Calu3 (cell line): ENCODE data around the gene LRRFIP1. TPM values are rescaled to one million over a fixed set of nuclear protein-coding genes. Genes with fewer than 3 reads are reported as not detected.

Experiments
- BruUV-seq: library from RNA; stranded (reverse); fragments of 400-500 nt; replicated peaks from 2 replicates; lab custom pipeline; 2021; lab: Mats Ljungman, UMichigan
- CTCF ChIA-PET: fragments of 300-600 bp; sonication (Branson Sonifier 250); formaldehyde crosslinking; loops from one replicate; lab custom pipeline; 2022; ENCODE audit warnings: antibody characterized with exemption; lab: Charles Lee
- DNase-seq: peaks from one replicate; pipeline ENCODE4 v3.0.0; 2022
- H3K27ac Mint-ChIP-seq: one replicate; pipeline ENCODE4 v1.8.0; 2022; ENCODE audit warnings: mixed read lengths; ENCODE audit not compliant: unreplicated experiment
- H3K27me3 Mint-ChIP-seq: one replicate; pipeline ENCODE4 v1.8.0; 2022; ENCODE audit warnings: mixed read lengths; ENCODE audit not compliant: unreplicated experiment
- H3K36me3 Mint-ChIP-seq: one replicate; pipeline ENCODE4 v1.8.0; 2022; ENCODE audit warnings: mild to moderate bottlenecking, moderate library complexity, mixed read lengths; ENCODE audit not compliant: insufficient read depth, unreplicated experiment
- H3K4me1 Mint-ChIP-seq: one replicate; pipeline ENCODE4 v1.8.0; 2022; ENCODE audit warnings: mild to moderate bottlenecking, low read depth, mixed read lengths; ENCODE audit not compliant: unreplicated experiment
- H3K4me3 Mint-ChIP-seq: one replicate; pipeline ENCODE4 v1.8.0; 2022; ENCODE audit warnings: mild to moderate bottlenecking, low read depth, moderate library complexity, mixed read lengths; ENCODE audit not compliant: unreplicated experiment
- H3K9me3 Mint-ChIP-seq: one replicate; pipeline ENCODE4 v1.8.0; 2022; ENCODE audit warnings: low read depth, mixed read lengths; ENCODE audit not compliant: unreplicated experiment
- intact Hi-C: fragments of 100-400 bp; cut with micrococcal nuclease; formaldehyde crosslinking; loops from one replicate; pipeline ENCODE4 v1.10.0; 2022; ENCODE audit not compliant: unreplicated experiment
- total RNA-seq: library from RNA; stranded (reverse); gene quantifications from 2 replicates; pipeline ENCODE4 v1.2.3, GENCODE V29; 2022
- TF ChIP-seq, protein P1 (sequence below): fragments of 200-600 bp; IDR thresholded peaks from one replicate; pipeline ENCODE4 v1.8.0; 2022; ENCODE audit warnings: antibody characterized with exemption; ENCODE audit not compliant: unreplicated experiment

LRRFIP1 gene
- total RNA-seq, 1 experiment from 2014 or later, result 161 TPM

GRCh38 chr2:237708961-237709360 lies 81.6 kb downstream of the LRRFIP1 start:
- Mint-ChIP-seq H3K4me3 (no peak overlapping the region), H3K36me3 (peaks cover 49% of the 10 kb centered on the region), H3K9me3 (no peaks in the 10 kb centered on the region), H3K27me3 (no peaks in the 10 kb centered on the region), H3K4me1 (peaks cover 58% of the 10 kb centered on the region), H3K27ac (no peak overlapping the region)
- BruUV-seq, result no TSS peak
- TF ChIP-seq, protein P1, sequence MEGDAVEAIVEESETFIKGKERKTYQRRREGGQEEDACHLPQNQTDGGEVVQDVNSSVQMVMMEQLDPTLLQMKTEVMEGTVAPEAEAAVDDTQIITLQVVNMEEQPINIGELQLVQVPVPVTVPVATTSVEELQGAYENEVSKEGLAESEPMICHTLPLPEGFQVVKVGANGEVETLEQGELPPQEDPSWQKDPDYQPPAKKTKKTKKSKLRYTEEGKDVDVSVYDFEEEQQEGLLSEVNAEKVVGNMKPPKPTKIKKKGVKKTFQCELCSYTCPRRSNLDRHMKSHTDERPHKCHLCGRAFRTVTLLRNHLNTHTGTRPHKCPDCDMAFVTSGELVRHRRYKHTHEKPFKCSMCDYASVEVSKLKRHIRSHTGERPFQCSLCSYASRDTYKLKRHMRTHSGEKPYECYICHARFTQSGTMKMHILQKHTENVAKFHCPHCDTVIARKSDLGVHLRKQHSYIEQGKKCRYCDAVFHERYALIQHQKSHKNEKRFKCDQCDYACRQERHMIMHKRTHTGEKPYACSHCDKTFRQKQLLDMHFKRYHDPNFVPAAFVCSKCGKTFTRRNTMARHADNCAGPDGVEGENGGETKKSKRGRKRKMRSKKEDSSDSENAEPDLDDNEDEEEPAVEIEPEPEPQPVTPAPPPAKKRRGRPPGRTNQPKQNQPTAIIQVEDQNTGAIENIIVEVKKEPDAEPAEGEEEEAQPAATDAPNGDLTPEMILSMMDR, result no peak
- intact Hi-C loops, result no loop called here
- no peak for DNase-seq
- CTCF ChIA-PET, result no interaction called here

DNA sequence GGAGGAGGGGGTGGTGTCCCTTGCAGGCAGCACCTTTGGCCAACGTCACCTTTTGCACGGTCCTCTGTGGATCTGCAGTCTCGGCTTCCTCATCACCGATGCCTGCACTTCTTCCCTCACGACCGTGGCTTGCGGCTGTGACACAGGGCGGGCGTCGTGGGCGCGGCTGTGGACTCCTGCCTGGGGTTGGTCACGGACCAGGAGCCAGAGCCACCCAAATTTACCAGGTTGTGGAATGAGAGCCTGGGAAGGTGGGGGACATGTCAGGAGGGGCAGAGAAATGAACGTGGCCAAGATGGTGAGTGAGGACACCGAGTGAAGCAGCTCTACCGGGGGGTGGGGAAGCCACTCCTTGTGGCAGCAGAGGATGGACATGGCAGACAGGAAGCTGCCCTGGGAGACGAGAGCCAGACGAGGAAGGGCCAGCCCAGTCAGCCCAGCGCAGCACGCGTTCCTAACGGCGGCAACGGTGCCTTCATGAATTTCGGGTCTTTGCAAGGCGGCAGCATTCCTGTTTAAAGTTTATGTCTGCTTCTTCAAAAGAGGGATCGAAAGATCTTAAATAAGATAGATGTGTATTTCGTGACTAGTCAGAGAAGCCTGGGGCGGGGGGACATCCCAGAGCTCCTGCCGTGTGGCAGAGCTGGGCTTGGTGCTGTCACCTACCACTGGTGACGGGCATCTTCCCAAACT lies 84.2 kb downstream of the LRRFIP1 start:
- H3K4me3 Mint-ChIP-seq, result no peak overlapping the region
- no TSS peak for BruUV-seq
- peaks cover 66% of the 10 kb centered on the region for H3K4me1 Mint-ChIP-seq
- H3K9me3 Mint-ChIP-seq, result no peaks in the 10 kb centered on the region
- intact Hi-C loops, result no loop called here
- DNase-seq, result no peak
- peak overlapping the region; percentile 43 for H3K27ac Mint-ChIP-seq
- peaks cover 54% of the 10 kb centered on the region for H3K36me3 Mint-ChIP-seq
- TF ChIP-seq, protein P1, result no peak
- CTCF ChIA-PET, result no interaction called here
- no peaks in the 10 kb centered on the region for H3K27me3 Mint-ChIP-seq

DNA sequence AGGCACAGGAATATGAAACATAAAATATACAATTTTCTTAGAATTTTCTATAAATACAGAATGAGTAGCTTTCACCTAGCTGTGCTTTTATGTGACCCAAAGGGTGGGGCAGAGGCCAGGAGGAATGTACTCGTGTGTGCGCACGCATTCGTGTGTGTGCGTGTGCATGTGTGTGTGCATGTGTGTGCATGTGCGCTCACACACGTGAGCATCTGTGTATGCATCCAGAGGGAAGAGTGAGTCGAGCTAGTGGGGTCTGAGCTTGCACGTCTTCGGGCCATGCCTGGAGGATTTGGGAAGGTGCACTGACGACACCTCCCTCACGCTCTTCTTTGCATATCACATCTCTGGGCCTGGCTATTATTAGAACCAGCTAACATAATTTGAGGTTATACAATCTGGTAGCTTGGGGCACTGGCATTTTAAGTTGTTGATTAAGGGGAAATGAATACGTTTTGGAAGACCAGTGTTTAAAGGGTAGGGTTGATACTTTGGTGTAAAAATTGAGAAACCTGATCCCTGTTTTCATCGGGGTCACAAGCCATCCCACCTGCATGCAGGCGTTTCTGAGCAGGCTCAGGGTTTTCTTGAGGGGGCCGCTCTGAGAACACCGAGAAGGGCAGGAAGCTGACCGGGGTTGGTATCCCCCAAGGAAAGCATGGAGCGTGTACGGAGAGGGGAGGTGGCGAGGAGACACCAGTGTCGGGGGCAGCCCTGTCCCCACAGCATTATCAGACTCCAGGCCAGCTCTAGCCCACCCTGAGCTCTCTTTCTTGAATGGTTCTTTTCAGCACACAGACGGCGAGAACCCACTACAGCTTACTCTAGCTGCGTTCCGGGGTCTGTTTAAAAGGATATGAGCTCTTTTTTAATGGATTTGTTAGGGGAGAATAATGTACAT lies 85.3 kb downstream of the LRRFIP1 start:
- CTCF ChIA-PET, result interaction anchor here (1.0 kb wide), 1 partner anchor 20 kb away, joined by 4 read pairs; no protein-coding TSS in a partner anchor
- H3K36me3 Mint-ChIP-seq, result peaks cover 62% of the 10 kb centered on the region
- H3K4me3 Mint-ChIP-seq, result no peak overlapping the region
- H3K4me1 Mint-ChIP-seq, result peaks cover 66% of the 10 kb centered on the region
- TF ChIP-seq, protein P1, result no peak
- H3K9me3 Mint-ChIP-seq, result no peaks in the 10 kb centered on the region
- DNase-seq, result no peak
- BruUV-seq, result no TSS peak
- intact Hi-C loops, result no loop called here
- no peak overlapping the region for H3K27ac Mint-ChIP-seq
- H3K27me3 Mint-ChIP-seq, result no peaks in the 10 kb centered on the region

DNA sequence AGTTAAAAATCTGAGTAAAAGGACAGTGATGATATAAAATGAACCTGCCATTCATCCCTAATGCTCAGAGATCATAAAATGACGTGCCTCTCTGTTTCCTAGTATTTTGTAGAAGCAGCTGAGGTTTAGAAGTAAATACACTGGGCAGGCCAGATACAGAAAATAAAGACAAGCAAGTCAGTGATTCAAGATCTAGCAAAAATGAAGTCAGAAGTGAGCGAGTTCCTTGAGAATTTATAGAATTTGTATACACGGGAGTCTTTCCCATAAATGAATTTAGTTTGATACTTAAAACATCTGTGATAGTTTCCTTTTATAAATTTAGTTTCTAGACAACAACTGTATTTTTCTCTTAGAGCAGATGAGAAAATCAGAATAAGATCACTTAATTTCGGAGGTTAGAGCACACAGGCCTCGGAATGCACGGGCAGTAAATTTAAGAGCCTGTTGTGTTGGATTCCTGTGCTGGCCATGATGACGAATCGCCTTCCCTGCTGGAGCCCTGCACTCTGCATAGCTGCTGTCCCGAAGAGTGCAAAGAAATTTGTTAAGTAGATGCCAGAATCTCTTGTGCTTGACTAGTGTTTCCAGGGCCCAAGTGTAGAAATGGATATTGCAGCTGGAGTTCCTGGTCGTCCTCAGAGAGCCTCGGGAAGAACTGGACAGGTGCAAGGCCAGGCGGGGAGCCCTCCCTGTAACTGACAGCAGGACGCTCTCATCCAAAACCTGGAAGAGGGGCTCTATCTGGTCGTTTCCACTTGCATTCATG lies 87.5 kb downstream of the LRRFIP1 start:
- H3K4me3 Mint-ChIP-seq, result peak overlapping the region; percentile 71
- peak overlapping the region; percentile 28 for H3K27ac Mint-ChIP-seq
- no peaks in the 10 kb centered on the region for H3K9me3 Mint-ChIP-seq
- TF ChIP-seq, protein P1, result no peak
- H3K36me3 Mint-ChIP-seq, result peaks cover 71% of the 10 kb centered on the region
- no peaks in the 10 kb centered on the region for H3K27me3 Mint-ChIP-seq
- DNase-seq, result peak; percentile 43
- CTCF ChIA-PET, result interaction anchor here (0.9 to 1.4 kb wide), 4 partner anchors 12 to 17 kb away, joined by 3 to 5 read pairs (median 4); no protein-coding TSS in a partner anchor
- BruUV-seq, result no TSS peak
- peaks cover 75% of the 10 kb centered on the region for H3K4me1 Mint-ChIP-seq
- intact Hi-C loops, result loop anchor here (2.0 kb wide), 1 partner anchor 20 kb away; no protein-coding TSS in a partner anchor
